SW 1271 (cell line): ENCODE data around the gene KLRC1.
"Not testable (repeated sequence)": the region's sequence is repeated elsewhere in the genome, so short reads cannot be mapped to it uniquely, and the experiment has no call there.

ENCODE experiments used
- DNase-seq, 2 experiments: peaks; one replicate each; lab custom pipeline; 2025; lab: John Stamatoyannopoulos, UW

The KLRC1 gene

DNA sequence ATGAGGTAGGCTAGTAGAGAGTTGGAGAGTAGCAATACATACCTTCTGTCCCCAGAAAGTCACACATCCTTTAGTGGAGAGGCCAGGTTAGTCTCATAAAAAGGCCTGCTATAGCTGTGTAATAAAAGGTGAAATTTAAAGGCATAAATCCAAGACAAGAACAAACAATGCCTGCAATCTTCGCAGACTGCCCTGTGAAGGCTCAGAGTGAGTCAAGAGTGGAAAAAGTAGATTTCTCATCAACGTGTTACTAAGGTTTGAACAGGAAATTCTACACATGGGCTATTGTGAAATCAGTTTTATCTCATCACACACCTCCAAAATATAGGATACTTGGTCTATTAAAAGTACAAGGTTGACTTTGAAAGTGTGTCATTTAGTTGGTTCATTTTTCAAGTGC is at the start of gene KLRC1:
TSS of gene KLRC1 (minus strand) at position 222 of the 400 bp plus-strand sequence. CDS start 2,221 bp downstream, outside the sequence.
- no peak for DNase-seq

DNA sequence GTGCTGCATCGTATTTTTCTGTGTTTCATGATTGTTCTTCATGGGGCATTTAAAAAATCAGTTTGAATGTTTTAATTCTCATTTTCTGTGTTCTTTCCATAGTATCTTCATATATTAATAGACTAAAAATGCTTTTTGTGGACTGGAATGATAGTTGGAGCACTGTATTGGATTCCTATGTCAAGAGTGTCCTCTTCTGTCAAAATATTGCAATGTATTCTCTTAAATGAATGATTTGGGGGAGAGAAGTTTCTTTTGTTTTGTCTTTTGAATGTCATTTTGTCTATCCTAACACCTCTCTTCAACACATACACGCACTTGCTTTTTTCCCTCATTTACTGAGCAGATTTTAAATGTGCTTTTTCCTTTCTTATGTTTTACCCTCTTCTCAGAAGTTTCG is 47.9 kb upstream of the KLRC1 start:
- peak in 1 of 2 experiments; percentile 66 for DNase-seq

DNA sequence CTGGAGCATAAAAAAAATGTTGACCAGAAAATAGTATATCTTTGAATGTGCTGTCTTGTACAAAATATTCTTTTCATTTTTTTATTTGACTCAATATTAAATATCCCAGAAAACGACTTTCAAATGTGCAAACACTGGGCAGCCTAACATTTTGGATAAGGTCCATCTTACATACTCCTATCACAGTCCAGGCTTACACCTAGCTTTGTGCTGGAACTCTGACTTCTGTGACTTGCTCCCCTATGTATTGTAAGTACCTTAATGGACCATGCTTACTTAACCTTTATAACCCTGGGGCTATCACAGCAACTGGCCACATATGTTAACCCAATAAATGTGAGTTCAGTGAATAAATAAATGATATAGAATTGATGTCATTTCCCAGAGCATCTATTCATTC is 44.9 kb upstream of the KLRC1 start:
- DNase-seq = no peak

DNA sequence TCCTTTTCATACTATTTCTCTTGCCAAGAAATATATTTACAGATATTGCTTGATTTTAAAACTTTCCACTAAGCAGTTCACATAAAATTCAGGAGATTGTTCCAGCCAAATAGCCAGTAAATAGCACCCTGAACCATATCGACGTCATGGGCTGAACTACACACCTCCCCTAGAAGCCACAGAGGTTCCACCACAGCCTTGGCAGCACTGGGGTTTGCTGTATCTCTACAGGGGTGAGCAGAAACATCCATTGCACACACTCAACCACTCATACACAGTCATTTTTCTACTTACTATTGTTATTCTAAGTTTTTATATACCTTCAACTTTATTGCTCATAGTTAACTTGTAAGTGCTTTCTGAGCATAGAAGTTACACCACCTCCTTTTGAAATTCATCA is 44.4 kb upstream of the KLRC1 start:
- DNase-seq = no peak

DNA sequence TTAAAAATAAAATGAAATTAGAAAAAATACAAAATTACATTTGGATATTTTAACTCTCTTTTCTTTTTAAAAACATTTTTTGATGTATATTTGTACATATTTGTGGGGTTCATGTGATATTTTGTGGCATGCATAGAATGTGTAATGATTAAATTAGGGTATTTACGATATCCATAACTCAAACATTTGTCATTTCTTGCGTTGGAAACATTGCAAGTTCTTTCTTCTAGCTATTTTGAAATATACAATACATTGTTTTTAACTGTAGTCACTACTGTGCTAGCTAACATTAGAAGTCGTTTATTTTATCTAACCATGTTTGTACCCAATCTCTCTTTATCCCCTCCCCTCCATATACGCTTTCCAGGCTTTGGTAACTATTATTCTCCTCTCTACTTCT is 38.6 kb upstream of the KLRC1 start:
- no peak for DNase-seq

DNA sequence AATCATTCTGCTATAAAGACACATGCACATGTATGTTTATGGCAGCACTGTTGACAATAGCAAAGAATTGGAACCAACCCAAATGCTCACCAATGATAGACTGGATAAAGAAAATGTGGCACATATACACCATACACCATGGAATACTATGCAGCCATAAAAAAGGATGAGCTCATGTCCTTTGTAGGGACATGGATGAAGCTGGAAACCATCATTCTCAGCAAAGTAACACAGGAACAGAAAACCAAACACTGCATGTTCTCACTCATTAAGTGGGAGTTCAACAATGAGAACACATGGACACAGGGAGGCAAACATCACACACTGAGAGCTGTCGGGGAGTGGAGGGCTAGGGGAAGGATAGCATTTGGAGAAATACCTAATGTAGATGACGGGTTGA is 34.2 kb upstream of the KLRC1 start:
- not testable (repeated sequence) for DNase-seq

- DNase-seq = not testable (repeated sequence)
Observed at GRCh38 chr12:10481901-10482300, 28.7 kb upstream of the KLRC1 start.

DNA sequence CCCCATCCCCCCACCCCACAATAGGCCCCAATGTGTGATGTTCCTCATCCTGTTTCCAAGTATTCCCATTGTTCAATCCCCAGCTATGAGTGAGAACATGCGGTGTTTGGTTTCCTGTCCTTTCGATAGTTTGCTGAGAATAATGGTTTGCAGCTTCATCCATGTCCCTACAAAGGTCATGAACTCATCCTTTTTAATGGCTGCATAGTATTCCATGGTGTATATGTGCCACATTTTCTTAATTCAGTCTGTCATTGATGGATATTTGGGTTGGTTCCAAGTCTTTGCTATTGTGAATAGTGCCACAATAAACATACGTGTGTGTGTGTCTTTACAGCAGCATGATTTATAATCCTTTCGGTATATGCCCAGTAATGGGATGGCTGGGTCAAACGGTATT is 19.6 kb upstream of the KLRC1 start:
- DNase-seq = not testable (repeated sequence)

DNA sequence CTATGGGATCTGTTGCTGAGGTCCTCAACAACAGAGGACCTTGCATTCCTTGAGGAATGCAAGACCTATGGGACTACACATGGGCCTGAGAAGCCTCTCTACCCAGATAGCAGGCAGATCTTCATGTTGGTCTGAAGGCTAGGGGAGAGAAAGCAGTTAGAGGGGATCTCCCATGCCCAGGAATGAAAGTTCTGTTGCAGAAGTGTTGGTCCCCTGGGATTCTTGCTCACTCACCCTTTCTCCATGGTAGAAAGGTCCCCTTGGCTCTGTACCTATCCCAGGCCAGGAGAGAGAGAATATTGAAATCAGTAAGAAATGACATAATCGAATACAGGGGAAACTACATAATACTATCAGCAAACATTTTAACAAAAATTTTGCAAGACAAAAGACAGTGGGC is 16.5 kb upstream of the KLRC1 start:
- DNase-seq = no peak

DNA sequence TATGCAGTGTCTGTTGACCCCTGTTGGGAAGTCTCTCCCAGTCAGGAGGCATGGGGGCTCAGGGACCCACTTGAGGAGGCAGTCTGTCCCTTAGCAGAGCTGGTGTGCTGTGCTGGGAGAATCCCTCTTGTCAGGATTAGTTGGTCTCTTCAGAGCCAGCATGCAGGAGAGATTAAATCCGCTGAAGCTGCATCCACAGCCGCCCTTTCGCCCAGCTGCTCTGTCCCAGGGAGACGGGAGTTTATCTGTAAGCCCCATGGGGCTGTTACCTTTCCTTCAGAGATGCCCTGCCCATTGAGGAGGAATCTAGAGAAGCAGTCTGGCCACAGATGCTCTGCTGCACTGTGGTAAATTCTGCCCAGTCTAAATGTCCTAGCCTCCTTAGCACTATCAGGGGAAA is 13.1 kb upstream of the KLRC1 start:
- DNase-seq = no peak

DNA sequence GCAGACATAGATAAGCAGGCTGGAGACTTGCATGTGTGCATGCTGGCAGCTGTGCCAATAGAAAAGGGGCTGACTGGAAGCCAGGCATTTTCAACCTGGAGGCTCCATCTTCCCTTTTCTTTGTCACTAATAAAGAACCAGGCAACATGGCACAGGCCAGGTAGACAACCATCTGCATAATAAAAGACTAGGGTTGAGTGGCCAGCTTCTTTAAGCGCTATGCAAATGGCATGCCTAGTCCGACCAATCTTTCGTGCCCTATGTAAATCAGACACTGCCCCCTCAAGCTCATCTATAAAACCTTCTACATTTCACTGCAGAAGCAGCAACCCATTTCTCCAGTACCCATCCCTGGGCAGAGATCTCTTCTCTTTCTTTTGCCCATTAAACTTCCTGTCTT is 4.6 kb upstream of the KLRC1 start:
- no peak for DNase-seq

- DNase-seq = no peak
Observed at GRCh38 chr12:10456856-10457255, 3.7 kb upstream of the KLRC1 start.

DNA sequence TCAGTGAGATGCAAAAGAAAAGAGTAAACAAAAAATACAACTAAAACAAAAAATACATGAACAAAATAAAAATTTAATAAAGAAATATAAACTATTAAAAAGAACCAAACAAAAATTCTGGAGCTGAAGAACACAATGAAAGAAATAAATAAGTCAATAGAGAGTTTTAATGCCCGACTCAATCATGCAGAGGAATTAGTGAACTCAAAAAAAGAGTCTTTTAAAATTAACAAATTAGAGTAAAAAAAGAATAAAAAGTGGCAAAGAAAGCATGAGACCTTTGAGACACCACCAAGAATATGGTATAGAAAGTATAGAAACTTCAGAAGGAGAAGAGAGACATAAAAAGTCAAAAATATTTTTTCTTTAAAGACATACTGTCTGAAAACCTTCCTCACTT is 2.6 kb upstream of the KLRC1 start:
- no peak for DNase-seq

- no peak for DNase-seq
Observed at GRCh38 chr12:10454531-10454930, 1.4 kb upstream of the KLRC1 start.

DNA sequence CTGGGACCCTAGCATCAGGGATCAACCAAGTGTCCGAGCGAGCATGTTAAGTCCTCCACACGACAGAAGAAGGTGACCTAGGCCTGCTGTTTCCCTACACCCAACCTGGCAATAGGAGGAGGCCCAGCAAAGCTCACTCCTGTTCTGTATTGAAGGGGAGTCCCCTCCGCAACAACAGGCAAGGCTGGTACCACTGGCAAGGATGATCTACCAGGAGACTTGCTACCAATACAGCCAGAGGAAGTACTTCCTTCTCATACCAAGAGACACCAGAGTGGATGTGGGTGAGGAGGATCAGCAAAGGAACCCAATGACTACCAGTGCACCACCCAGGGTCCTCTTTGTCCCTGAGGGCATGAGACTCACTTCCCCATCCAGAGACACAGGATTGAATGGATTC is 4.9 kb downstream of the KLRC1 start:
- DNase-seq = no peak

- DNase-seq = not testable (repeated sequence)
Observed at GRCh38 chr12:10446052-10446451, 7.1 kb downstream of the KLRC1 start.

DNA sequence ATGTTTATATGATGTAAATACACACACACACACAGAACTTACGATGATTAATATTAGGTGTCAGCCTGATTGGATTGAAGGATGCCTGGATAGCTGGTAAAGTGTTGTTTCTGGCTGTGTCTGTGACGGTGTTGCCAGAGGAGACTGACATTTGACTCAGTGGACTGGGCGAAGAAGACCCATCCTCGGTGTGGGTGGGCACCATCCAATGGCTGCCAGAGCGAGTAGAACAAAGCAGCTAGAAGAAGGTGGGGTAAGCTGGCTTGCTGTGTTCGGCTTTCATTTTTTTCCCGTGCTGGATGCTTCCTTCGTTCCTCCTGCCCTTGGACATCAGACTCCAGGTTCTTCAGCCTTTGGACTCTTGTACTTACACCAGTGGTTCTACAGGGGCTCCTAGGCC is 12.0 kb downstream of the KLRC1 start:
- not testable (repeated sequence) for DNase-seq

DNA sequence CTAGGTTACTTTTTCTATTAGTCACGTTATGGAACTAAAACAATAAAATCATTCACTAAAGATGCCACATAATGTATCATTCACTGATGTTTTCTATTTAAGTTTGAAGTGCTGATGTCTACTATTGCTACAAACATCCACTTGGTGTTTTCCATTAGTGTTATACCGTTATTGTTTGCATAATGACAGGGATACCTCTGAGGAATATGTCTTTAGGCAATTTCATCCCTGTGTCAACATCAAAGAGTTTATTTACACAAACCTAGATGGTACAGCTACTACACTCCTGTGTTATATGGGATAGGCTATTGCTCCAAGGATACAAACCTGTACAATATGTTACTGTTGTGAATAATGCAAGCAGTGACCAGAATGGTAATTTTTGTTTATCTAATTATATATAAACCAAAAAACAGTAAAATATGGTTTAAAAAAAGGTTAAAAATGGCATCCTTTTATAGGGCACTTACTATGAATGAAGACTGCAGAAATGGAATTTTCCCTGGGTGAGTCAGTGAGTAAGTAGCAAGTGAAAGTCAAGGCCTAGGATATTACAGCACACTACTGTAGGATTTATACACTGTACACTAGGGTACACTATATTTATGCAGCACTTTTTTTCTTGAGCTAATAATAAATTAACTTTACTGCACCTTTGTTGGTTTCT is 13.4 kb downstream of the KLRC1 start:
- DNase-seq = peak in 1 of 2 experiments; percentile 42

GRCh38 chr12:10437601-10438000 is 15.6 kb downstream of the KLRC1 start:
- DNase-seq = not testable (repeated sequence)

DNA sequence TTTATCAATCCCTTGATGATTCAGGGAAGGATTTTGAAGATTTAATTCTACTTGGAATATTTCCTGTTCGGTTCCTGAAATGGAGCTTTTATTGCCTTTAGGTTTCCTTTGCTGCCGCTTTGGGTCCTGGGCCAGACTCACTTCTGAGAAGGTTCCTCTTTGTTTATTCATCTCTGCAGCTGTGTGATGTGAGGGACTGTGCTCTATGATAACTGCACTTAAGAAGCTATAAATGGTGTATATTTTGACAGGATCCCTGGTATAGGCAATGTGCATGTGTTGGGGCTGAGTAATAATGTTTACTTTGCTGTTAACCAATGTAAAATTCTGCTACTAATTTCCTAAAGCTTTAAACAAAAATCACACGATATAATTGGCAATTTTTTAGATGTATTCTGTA is 17.4 kb downstream of the KLRC1 start, which contains the start of gene KLRC2:
TSS of gene KLRC2 (minus strand) at position 195 of the 400 bp plus-strand sequence. CDS start at position 171, 24 bp downstream.
- peak in 1 of 2 experiments; percentile 63 for DNase-seq

GRCh38 chr12:10430623-10431022 is 22.6 kb downstream of the KLRC1 start:
- not testable (repeated sequence) for DNase-seq

GRCh38 chr12:10425938-10426337 is 27.2 kb downstream of the KLRC1 start:
- DNase-seq = not testable (repeated sequence)

DNA sequence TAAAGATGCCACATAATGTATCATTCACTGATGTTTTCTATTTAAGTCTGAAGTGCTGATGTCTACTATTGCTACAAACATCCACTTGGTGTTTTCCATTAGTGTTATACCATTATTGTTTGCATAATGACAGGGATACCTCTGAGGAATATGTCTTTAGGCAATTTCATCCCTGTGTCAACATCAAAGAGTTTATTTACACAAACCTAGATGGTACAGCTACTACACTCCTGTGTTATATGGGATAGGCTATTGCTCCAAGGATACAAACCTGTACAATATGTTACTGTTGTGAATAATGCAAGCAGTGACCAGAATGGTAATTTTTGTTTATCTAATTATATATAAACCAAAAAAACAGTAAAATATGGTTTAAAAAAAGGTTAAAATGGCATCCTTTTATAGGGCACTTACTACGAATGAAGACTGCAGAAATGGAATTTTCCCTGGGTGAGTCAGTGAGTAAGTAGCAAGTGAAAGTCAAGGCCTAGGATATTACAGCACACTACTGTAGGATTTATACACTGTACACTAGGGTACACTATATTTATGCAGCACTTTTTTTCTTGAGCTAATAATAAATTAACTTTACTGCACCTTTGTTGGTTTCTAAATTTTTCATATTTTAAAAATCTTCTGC is 28.8 kb downstream of the KLRC1 start:
- peak in 1 of 2 experiments; percentile 73 for DNase-seq

DNA sequence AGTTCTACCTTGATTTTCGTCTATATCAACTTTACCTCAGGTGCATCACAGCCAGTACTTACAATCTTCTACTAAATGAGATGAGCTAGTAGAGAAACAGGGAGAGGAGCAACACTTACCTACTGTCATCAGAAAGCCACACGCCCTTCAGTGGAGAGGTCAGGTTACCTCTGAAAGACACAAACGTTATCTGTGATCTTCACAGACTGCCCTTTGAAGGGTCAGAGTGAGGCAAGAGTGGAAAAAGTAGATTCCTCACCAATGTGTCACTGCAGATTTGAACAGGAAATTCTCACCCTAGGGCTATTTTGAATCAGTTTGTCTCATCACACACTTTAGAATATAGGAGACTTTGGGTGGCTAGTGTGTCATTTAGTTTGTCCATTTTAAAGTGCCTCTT is 31.0 kb downstream of the KLRC1 start:
- DNase-seq = not testable (repeated sequence)
